Measurements from ENCODE around the gene AGFG2. TPM values are rescaled to one million over a fixed set of nuclear protein-coding genes. Genes with fewer than 3 reads are reported as not detected.

Gene AGFG2
- total RNA-seq, 3 donors from 2014 or later, result 12.2 to 24.7 (median 18.7) TPM

DNA sequence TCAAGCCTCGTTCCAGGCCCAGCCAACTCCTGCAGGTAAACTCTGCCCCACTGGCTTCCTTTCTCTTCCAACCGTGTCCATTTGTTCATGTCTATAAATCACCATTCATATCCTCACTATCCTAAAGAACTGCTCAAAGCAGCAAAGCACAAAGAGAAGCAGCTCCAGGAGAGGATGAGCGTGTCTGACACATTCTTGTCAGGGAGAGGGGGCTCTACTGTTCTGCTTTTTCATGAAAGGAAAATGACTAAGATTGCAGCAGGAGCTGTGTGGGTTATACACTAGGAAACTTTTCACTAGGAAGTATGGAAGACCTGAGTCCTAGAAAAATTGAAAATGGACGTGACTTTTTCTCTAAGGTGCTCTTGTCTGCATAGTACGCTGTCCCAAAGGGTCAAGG is 16.7 kb downstream of the AGFG2 start:
- Histone ChIP-seq H3K27ac (no peak overlapping the region), H3K4me3 (no peak overlapping the region), H3K36me3 (no peaks in the 10 kb centered on the region), H3K9me3 (no peaks in the 10 kb centered on the region), H3K27me3 (no peaks in the 10 kb centered on the region), H3K4me1 (no peaks in the 10 kb centered on the region)
- no peak for TF ChIP-seq POLR2AphosphoS5 (IDR thresholded peaks at IDR 0.05)
- no peak for TF ChIP-seq POLR2A (IDR thresholded peaks at IDR 0.05)
- TF ChIP-seq, protein P1, sequence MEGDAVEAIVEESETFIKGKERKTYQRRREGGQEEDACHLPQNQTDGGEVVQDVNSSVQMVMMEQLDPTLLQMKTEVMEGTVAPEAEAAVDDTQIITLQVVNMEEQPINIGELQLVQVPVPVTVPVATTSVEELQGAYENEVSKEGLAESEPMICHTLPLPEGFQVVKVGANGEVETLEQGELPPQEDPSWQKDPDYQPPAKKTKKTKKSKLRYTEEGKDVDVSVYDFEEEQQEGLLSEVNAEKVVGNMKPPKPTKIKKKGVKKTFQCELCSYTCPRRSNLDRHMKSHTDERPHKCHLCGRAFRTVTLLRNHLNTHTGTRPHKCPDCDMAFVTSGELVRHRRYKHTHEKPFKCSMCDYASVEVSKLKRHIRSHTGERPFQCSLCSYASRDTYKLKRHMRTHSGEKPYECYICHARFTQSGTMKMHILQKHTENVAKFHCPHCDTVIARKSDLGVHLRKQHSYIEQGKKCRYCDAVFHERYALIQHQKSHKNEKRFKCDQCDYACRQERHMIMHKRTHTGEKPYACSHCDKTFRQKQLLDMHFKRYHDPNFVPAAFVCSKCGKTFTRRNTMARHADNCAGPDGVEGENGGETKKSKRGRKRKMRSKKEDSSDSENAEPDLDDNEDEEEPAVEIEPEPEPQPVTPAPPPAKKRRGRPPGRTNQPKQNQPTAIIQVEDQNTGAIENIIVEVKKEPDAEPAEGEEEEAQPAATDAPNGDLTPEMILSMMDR (IDR thresholded peaks at IDR 0.05), result no peak
- DNase-seq (ENCODE audit: low spot score in 2 of 2), result no peak
- intact Hi-C loops (cut with DNase I; ENCODE audit: low total_unique reads), result no loop called here

DNA sequence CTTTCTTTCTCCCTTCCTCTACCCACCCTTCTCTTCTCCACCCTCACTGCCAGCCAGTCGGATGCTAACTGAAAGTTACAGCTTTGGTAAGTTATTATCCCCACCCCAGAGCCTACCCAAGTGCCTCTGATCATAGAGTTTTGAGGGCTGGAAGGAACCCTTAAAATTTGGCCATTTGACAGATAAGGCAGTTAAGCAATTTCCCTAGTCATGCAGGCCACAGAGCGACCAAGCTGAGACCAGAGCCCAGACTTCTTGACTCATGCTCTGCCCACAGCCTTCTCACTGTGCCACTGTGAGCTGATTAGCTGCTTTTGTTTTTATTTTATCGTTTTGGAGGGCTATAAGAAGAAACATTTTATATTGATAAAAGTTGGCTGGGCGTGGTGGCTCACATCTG is 17.5 kb downstream of the AGFG2 start:
- no peak for DNase-seq (ENCODE audit: low spot score in 2 of 2)
- intact Hi-C loops (cut with DNase I; ENCODE audit: low total_unique reads), result no loop called here

DNA sequence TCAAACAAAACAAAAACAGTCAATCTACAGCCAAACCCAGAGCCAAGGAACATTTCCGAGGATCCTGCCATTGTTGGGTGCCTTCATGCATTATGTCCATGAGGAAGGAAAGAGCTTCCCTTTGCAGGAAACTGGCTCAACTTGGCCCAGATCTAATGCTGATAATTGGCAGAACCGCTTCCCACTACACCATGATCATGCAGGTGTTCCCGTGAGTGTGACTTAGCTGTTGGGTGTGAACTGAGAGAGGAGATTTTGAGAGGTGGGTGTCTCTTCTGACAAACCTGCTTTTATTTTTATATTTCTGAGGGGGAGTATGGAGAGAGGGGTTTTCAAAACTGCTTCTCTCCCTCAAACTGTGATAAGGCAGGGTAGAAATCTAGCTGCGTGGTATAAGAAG is 20.1 kb downstream of the AGFG2 start:
- Histone ChIP-seq H3K36me3 (no peaks in the 10 kb centered on the region), H3K9me3 (no peaks in the 10 kb centered on the region), H3K4me1 (no peaks in the 10 kb centered on the region), H3K27me3 (no peaks in the 10 kb centered on the region), H3K4me3 (no peak overlapping the region), H3K27ac (peak overlapping the region in 1 of 2 donors; percentile 26)
- no peak for TF ChIP-seq POLR2A (IDR thresholded peaks at IDR 0.05)
- TF ChIP-seq, protein P1 (IDR thresholded peaks at IDR 0.05), result no peak
- no peak for TF ChIP-seq POLR2AphosphoS5 (IDR thresholded peaks at IDR 0.05)
- DNase-seq (ENCODE audit: low spot score in 2 of 2), result no peak
- intact Hi-C loops (cut with DNase I; ENCODE audit: low total_unique reads), result no loop called here

More for the DNA sequence above, 17.5 kb downstream of the AGFG2 start:
- Histone ChIP-seq H3K9me3 (no peaks in the 10 kb centered on the region), H3K27me3 (no peaks in the 10 kb centered on the region), H3K27ac (no peak overlapping the region), H3K4me1 (no peaks in the 10 kb centered on the region), H3K36me3 (no peaks in the 10 kb centered on the region), H3K4me3 (no peak overlapping the region)
- TF ChIP-seq POLR2AphosphoS5 (IDR thresholded peaks at IDR 0.05) (no peak), POLR2A (IDR thresholded peaks at IDR 0.05) (no peak)
- TF ChIP-seq, protein P1 (IDR thresholded peaks at IDR 0.05), result no peak

DNA sequence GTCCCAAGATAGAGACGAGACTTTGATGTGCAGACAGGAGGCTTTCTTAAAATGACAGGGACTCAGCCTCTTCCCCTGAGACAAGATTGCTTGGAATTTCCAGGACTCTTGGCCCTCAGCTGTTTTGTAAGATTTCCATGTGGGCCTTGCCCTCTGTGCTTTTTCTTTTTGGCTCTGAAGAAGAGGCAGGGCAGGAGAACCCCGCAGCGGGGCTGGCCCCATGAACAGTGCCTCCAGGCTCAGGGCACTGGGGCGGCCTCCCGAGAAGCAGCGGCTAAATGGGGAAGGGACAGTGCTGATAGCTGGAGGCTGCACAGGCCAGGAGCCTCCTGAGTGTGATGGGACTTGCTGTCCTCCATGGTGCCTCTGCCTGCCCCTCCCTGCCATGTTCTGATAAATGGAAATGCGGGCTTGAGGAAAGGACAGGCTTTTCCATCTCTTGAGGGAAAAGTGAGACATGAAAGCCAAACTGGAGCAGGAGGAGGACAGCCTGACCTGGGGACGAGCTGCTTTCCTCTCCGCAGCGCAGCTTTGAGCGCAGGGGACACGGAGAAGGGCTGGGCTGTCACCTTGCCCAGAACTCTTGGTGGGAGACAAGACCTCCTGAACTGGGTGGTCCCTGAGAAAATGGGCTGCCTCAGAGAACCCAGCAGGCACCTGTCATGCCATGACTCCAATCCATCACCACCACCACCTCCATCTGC is 22.6 kb downstream of the AGFG2 start:
- DNase-seq (ENCODE audit: low spot score in 2 of 2), result no peak
- H3K4me1 ChIP-seq, result no peaks in the 10 kb centered on the region
- H3K27me3 ChIP-seq, result no peaks in the 10 kb centered on the region
- intact Hi-C loops (cut with DNase I; ENCODE audit: low total_unique reads), result loop anchor here (5.0 kb wide), 1 partner anchor 94 kb away; no protein-coding TSS in a partner anchor
- H3K36me3 ChIP-seq, result no peaks in the 10 kb centered on the region
- H3K4me3 ChIP-seq, result no peak overlapping the region
- TF ChIP-seq POLR2A (IDR thresholded peaks at IDR 0.05) (no peak), POLR2AphosphoS5 (IDR thresholded peaks at IDR 0.05) (no peak)
- TF ChIP-seq, protein P1 (IDR thresholded peaks at IDR 0.05), result no peak
- no peak overlapping the region for H3K27ac ChIP-seq
- H3K9me3 ChIP-seq, result no peaks in the 10 kb centered on the region

DNA sequence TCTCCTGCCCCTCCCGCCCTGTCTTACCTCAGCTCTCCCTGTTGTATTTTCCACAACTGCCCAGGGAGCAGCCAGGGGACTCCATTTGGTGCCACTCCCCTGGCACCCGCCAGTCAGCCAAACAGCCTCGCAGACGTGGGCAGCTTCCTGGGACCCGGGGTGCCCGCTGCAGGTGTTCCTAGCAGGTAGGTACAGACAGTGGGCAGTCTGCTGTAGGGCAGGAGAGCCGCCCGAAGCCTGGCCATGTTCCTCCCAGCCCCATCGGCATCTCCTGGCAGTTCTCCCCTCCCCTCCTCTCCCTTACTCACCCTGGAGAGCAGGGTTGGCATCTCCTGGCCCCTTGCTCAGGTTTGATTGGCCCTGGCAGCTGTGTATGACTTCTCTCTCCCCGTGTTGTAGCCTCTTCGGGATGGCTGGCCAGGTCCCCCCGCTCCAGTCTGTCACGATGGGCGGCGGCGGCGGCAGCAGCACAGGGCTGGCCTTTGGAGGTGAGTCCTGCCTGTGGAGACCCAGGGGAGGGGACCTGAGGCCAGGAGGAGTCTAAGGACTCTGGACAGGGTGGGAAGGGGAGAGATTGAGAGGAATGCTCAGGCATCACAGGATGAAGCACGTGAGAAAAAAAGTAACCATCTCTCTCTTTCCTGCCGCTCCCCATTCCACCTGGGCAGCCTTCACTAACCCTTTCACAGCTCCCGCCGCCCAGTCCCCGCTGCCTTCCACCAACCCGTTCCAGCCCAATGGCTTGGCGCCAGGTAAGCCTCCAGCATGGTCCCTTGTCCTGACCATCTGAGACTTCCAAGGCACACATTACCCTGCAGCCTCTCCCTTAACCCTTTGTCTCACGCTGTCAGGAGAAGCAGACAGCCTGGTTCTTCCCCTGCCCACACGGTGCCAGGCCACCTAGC is 23.4 kb downstream of the AGFG2 start:
- no peak for DNase-seq (ENCODE audit: low spot score in 2 of 2)
- H3K4me3 ChIP-seq, result no peak overlapping the region
- TF ChIP-seq POLR2A (IDR thresholded peaks at IDR 0.05) (no peak), POLR2AphosphoS5 (IDR thresholded peaks at IDR 0.05) (no peak)
- H3K9me3 ChIP-seq, result no peaks in the 10 kb centered on the region
- no peaks in the 10 kb centered on the region for H3K36me3 ChIP-seq
- H3K4me1 ChIP-seq, result no peaks in the 10 kb centered on the region
- intact Hi-C loops (cut with DNase I; ENCODE audit: low total_unique reads), result loop anchor here (5.0 kb wide), 1 partner anchor 95 kb away; no protein-coding TSS in a partner anchor
- no peaks in the 10 kb centered on the region for H3K27me3 ChIP-seq
- no peak overlapping the region for H3K27ac ChIP-seq

Data from breast epithelium (tissue), 4 donors.